Mononuclear cell (primary cell): Measurements from ENCODE around the gene MYOZ3. TPM values are rescaled to one million over a fixed set of nuclear protein-coding genes. Genes with fewer than 3 reads are reported as not detected.

Experiments
- H3K27me3 ChIP-seq: 2 replicates; pipeline ENCODE4 v1.6.0; 2011; ENCODE audit warnings: low read length, control low read depth; ENCODE audit not compliant: insufficient read depth
- H3K4me1 ChIP-seq: 2 replicates; pipeline ENCODE4 v1.5.1; 2011; ENCODE audit warnings: mild to moderate bottlenecking, low read length, control low read depth; ENCODE audit not compliant: insufficient read depth
- H3K4me3 ChIP-seq: 2 replicates; pipeline ENCODE4 v1.5.1; 2011; ENCODE audit warnings: mild to moderate bottlenecking, low read length, moderate library complexity
- H3K9me3 ChIP-seq: 2 replicates; pipeline ENCODE4 v1.5.1; 2011; ENCODE audit warnings: low read depth, mild to moderate bottlenecking, control low read depth, low read length
- total RNA-seq: library from RNA; depleted of rRNA; stranded (reverse); fragments of >200 nt; gene quantifications from one replicate; pipeline ENCODE4 v1.2.3, GENCODE V29; 2012

The MYOZ3 gene
- total RNA-seq, 1 donor, result not detected

GRCh38 chr5:150658121-150658520 is 2.9 kb upstream of the MYOZ3 start:
- H3K4me3 ChIP-seq, result no peak overlapping the region
- no peaks in the 10 kb centered on the region for H3K9me3 ChIP-seq
- peaks cover 11% of the 10 kb centered on the region for H3K4me1 ChIP-seq
- no peaks in the 10 kb centered on the region for H3K27me3 ChIP-seq

- Histone ChIP-seq H3K27me3 (no peaks in the 10 kb centered on the region), H3K9me3 (no peaks in the 10 kb centered on the region), H3K4me1 (peaks cover 11% of the 10 kb centered on the region), H3K4me3 (no peak overlapping the region)
These were observed 2.3 kb upstream of the MYOZ3 start for GRCh38 chr5:150658699-150659265.

- Histone ChIP-seq H3K4me1 (peaks cover 11% of the 10 kb centered on the region), H3K9me3 (no peaks in the 10 kb centered on the region), H3K27me3 (no peaks in the 10 kb centered on the region), H3K4me3 (no peak overlapping the region)
These were observed 1.5 kb upstream of the MYOZ3 start for GRCh38 chr5:150659360-150660107.

GRCh38 chr5:150660108-150660831 is 781 bp upstream of the MYOZ3 start:
- peaks cover 11% of the 10 kb centered on the region for H3K4me1 ChIP-seq
- no peaks in the 10 kb centered on the region for H3K27me3 ChIP-seq
- H3K9me3 ChIP-seq, result no peaks in the 10 kb centered on the region
- H3K4me3 ChIP-seq, result no peak overlapping the region

- Histone ChIP-seq H3K4me1 (peaks cover 4% of the 10 kb centered on the region), H3K4me3 (no peak overlapping the region), H3K9me3 (no peaks in the 10 kb centered on the region), H3K27me3 (no peaks in the 10 kb centered on the region)
These were observed 958 bp downstream of the MYOZ3 start for GRCh38 chr5:150661821-150662596.

- Histone ChIP-seq H3K9me3 (no peaks in the 10 kb centered on the region), H3K4me1 (no peaks in the 10 kb centered on the region), H3K4me3 (no peak overlapping the region), H3K27me3 (no peaks in the 10 kb centered on the region)
These were observed 1.9 kb downstream of the MYOZ3 start for GRCh38 chr5:150662731-150663516.

GRCh38 chr5:150663936-150664335 is 2.9 kb downstream of the MYOZ3 start:
- Histone ChIP-seq H3K27me3 (no peaks in the 10 kb centered on the region), H3K4me1 (no peaks in the 10 kb centered on the region), H3K9me3 (no peaks in the 10 kb centered on the region), H3K4me3 (no peak overlapping the region)

GRCh38 chr5:150665044-150665443 is 4.0 kb downstream of the MYOZ3 start:
- Histone ChIP-seq H3K4me1 (no peaks in the 10 kb centered on the region), H3K27me3 (peaks cover 3% of the 10 kb centered on the region), H3K9me3 (no peaks in the 10 kb centered on the region), H3K4me3 (no peak overlapping the region)

- Histone ChIP-seq H3K27me3 (peaks cover 15% of the 10 kb centered on the region), H3K4me3 (no peak overlapping the region)
These were observed 9.4 kb downstream of the MYOZ3 start for GRCh38 chr5:150670275-150670947.

GRCh38 chr5:150670948-150671310 is 9.9 kb downstream of the MYOZ3 start:
- peaks cover 15% of the 10 kb centered on the region for H3K27me3 ChIP-seq
- no peaks in the 10 kb centered on the region for H3K9me3 ChIP-seq
- H3K4me3 ChIP-seq, result no peak overlapping the region
- H3K4me1 ChIP-seq, result peaks cover 15% of the 10 kb centered on the region

More at GRCh38 chr5:150670275-150670947, 9.4 kb downstream of the MYOZ3 start:
- H3K9me3 ChIP-seq, result no peaks in the 10 kb centered on the region
- peaks cover 15% of the 10 kb centered on the region for H3K4me1 ChIP-seq

- H3K4me1 ChIP-seq, result peaks cover 15% of the 10 kb centered on the region
- no peaks in the 10 kb centered on the region for H3K9me3 ChIP-seq
- peaks cover 15% of the 10 kb centered on the region for H3K27me3 ChIP-seq
- peak overlapping the region; percentile 24 for H3K4me3 ChIP-seq
These were observed 10.6 kb downstream of the MYOZ3 start for GRCh38 chr5:150671509-150672236.

GRCh38 chr5:150672237-150672883 is 11.3 kb downstream of the MYOZ3 start:
- Histone ChIP-seq H3K4me3 (peak overlapping the region; percentile 24), H3K9me3 (no peaks in the 10 kb centered on the region), H3K4me1 (peaks cover 15% of the 10 kb centered on the region), H3K27me3 (peaks cover 15% of the 10 kb centered on the region)

- H3K9me3 ChIP-seq, result no peaks in the 10 kb centered on the region
- no peak overlapping the region for H3K4me3 ChIP-seq
- H3K27me3 ChIP-seq, result peaks cover 15% of the 10 kb centered on the region
- peaks cover 15% of the 10 kb centered on the region for H3K4me1 ChIP-seq
These were observed 11.8 kb downstream of the MYOZ3 start for GRCh38 chr5:150672884-150673275.
